Endodermal cell (in vitro differentiated cells): Measurements from ENCODE around the gene NUDT16L1. TPM values are rescaled to one million over a fixed set of nuclear protein-coding genes. Genes with fewer than 3 reads are reported as not detected.

Experiments used
- DNase-seq: peaks from one replicate; pipeline ENCODE4 v3.0.0-alpha.2; 2017
- H3K27ac ChIP-seq: 2 replicates; pipeline ENCODE4 v1.5.1; 2013; ENCODE audit warnings: mild to moderate bottlenecking, low read depth, low read length, moderate library complexity
- H3K27me3 ChIP-seq: 2 replicates; pipeline ENCODE4 v1.6.1; 2013; ENCODE audit warnings: mild to moderate bottlenecking, low read length, moderate library complexity; ENCODE audit not compliant: insufficient read depth, control insufficient read depth, poor library complexity, severe bottlenecking
- H3K36me3 ChIP-seq: 2 replicates; pipeline ENCODE4 v1.7.0; 2013; ENCODE audit warnings: mild to moderate bottlenecking, low read length, moderate library complexity; ENCODE audit not compliant: control insufficient read depth, insufficient read depth
- H3K4me1 ChIP-seq: one replicate; pipeline ENCODE4 v1.7.0; 2013; ENCODE audit warnings: low read length; ENCODE audit not compliant: control insufficient read depth, insufficient read depth
- H3K4me3 ChIP-seq: 2 replicates; pipeline ENCODE4 v1.5.1; 2013; ENCODE audit warnings: mild to moderate bottlenecking, low read length, moderate library complexity
- H3K9ac ChIP-seq: 2 replicates; pipeline ENCODE4 v1.6.1; 2013; ENCODE audit warnings: mild to moderate bottlenecking, low read length, moderate library complexity; ENCODE audit not compliant: poor library complexity, severe bottlenecking; ENCODE audit errors: extremely low read depth
- H3K9me3 ChIP-seq: 2 replicates; pipeline ENCODE4 v1.6.1; 2013; ENCODE audit warnings: mild to moderate bottlenecking, low read length, moderate library complexity; ENCODE audit not compliant: control insufficient read depth
- H3K27ac Mint-ChIP-seq: 2 replicates; pipeline ENCODE4 v1.8.0; 2020; ENCODE audit warnings: mixed read lengths
- H3K27me3 Mint-ChIP-seq: 2 replicates; pipeline ENCODE4 v1.8.0; 2021; ENCODE audit warnings: mild to moderate bottlenecking, mixed read lengths; ENCODE audit not compliant: insufficient read depth
- H3K36me3 Mint-ChIP-seq: 2 replicates; pipeline ENCODE4 v1.8.0; 2020; ENCODE audit warnings: low read depth, mixed read lengths
- H3K4me1 Mint-ChIP-seq: 2 replicates; pipeline ENCODE4 v1.8.0; 2020; ENCODE audit warnings: mixed read lengths
- H3K4me3 Mint-ChIP-seq: 2 replicates; pipeline ENCODE4 v1.8.0; 2020; ENCODE audit warnings: mild to moderate bottlenecking, moderate library complexity, mixed read lengths
- H3K9me3 Mint-ChIP-seq: 2 replicates; pipeline ENCODE4 v1.8.0; 2020; ENCODE audit warnings: mild to moderate bottlenecking, mixed read lengths
- CTCF ChIP-seq: fragments of 200-600 bp; sonication (generic); conservative IDR thresholded peaks from 2 replicates; pipeline ENCODE4 v1.5.0; 2021; ENCODE audit warnings: antibody characterized with exemption, mild to moderate bottlenecking
- WGBS, 2 experiments: methylation state at CpG; one replicate each; pipeline versions ENCODE4 v1.1.5 to v1.1.7; 2013; ENCODE audit warnings: missing lambda C conversion rate in 2 of 2, mixed read lengths in 1 of 2; ENCODE audit not compliant: insufficient coverage in 1 of 2, insufficient read length in 1 of 2; 5-methylcytosine and 5-hydroxymethylcytosine counted together
- total RNA-seq, 2 donors: library from RNA; stranded (reverse); fragmentation: NEBNext Ultra II Directional in 1 of 2; extraction: Animal tissue kit (Norgen Biotek cat#: 25700) in 1 of 2; gene quantifications; 2 replicates in 1 of 2; 3 replicates in 1 of 2; pipeline ENCODE4 v1.2.1, GENCODE V29; 2021

Gene NUDT16L1
- total RNA-seq, 2 donors from 2014 or later, result 38.6 to 40.7 TPM

GRCh38 chr16:4687946-4688673, 5.3 kb upstream of the NUDT16L1 start:
- H3K27me3 Mint-ChIP-seq, result no peaks in the 10 kb centered on the region
- Histone ChIP-seq H3K27ac (no peak overlapping the region), H3K27me3 (no peaks in the 10 kb centered on the region), H3K4me1 (no peaks in the 10 kb centered on the region), H3K36me3 (peaks cover 26% of the 10 kb centered on the region), H3K4me3 (no peak overlapping the region), H3K9ac (no peak overlapping the region), H3K9me3 (no peaks in the 10 kb centered on the region)
- H3K36me3 Mint-ChIP-seq, result peaks cover 5% of the 10 kb centered on the region
- H3K9me3 Mint-ChIP-seq, result no peaks in the 10 kb centered on the region
- DNase-seq, result no peak
- WGBS, 2 experiments, result 91 to 92% methylated on average over 24 to 39 of the region's 39 CpGs
- no peak for TF ChIP-seq CTCF
- H3K27ac Mint-ChIP-seq, result no peak overlapping the region
- no peaks in the 10 kb centered on the region for H3K4me1 Mint-ChIP-seq
- no peak overlapping the region for H3K4me3 Mint-ChIP-seq

- H3K9ac ChIP-seq, result no peak overlapping the region
- H3K4me3 ChIP-seq, result no peak overlapping the region
- Mint-ChIP-seq H3K27ac (no peak overlapping the region), H3K9me3 (no peaks in the 10 kb centered on the region), H3K36me3 (peaks cover 5% of the 10 kb centered on the region), H3K4me1 (no peaks in the 10 kb centered on the region), H3K27me3 (no peaks in the 10 kb centered on the region), H3K4me3 (no peak overlapping the region)
- no peaks in the 10 kb centered on the region for H3K9me3 ChIP-seq
- H3K27ac ChIP-seq, result no peak overlapping the region
- 91 to 95% methylated on average over 14 to 22 of the region's 22 CpGs for WGBS, 2 experiments
- no peaks in the 10 kb centered on the region for H3K27me3 ChIP-seq
- no peaks in the 10 kb centered on the region for H3K4me1 ChIP-seq
- H3K36me3 ChIP-seq, result peaks cover 22% of the 10 kb centered on the region
- TF ChIP-seq CTCF, result no peak
- no peak for DNase-seq
Measured at GRCh38 chr16:4688674-4689045, 4.7 kb upstream of the NUDT16L1 start.

GRCh38 chr16:4689091-4689671, 4.2 kb upstream of the NUDT16L1 start:
- Histone ChIP-seq H3K27me3 (no peaks in the 10 kb centered on the region), H3K4me1 (no peaks in the 10 kb centered on the region), H3K27ac (no peak overlapping the region), H3K9me3 (no peaks in the 10 kb centered on the region), H3K4me3 (no peak overlapping the region), H3K36me3 (peaks cover 20% of the 10 kb centered on the region), H3K9ac (no peak overlapping the region)
- Mint-ChIP-seq H3K27me3 (no peaks in the 10 kb centered on the region), H3K4me3 (no peak overlapping the region), H3K4me1 (no peaks in the 10 kb centered on the region), H3K9me3 (no peaks in the 10 kb centered on the region), H3K36me3 (peaks cover 5% of the 10 kb centered on the region), H3K27ac (no peak overlapping the region)
- peak; percentile 49 for DNase-seq
- TF ChIP-seq CTCF, result no peak
- WGBS, 2 experiments, result 93 to 98% methylated on average over 11 to 21 of the region's 21 CpGs
